ENCODE measurements around the gene IGIP. TPM values are rescaled to one million over a fixed set of nuclear protein-coding genes. Genes with fewer than 3 reads are reported as not detected.

IGIP gene
- total and polyA plus RNA-seq, 2 of the 8 experiments (the other 6 are each of a cell fraction or from before 2014, with no cell fraction given): 0.32 to 0.69 TPM

- TF ChIP-seq JUN (IDR thresholded peaks at IDR 0.05; ENCODE audit: low read depth, low read length) (no peak), SP2 (IDR thresholded peaks at IDR 0.05; ENCODE audit: low read length) (no peak)
- TF ChIP-seq, protein P1, sequence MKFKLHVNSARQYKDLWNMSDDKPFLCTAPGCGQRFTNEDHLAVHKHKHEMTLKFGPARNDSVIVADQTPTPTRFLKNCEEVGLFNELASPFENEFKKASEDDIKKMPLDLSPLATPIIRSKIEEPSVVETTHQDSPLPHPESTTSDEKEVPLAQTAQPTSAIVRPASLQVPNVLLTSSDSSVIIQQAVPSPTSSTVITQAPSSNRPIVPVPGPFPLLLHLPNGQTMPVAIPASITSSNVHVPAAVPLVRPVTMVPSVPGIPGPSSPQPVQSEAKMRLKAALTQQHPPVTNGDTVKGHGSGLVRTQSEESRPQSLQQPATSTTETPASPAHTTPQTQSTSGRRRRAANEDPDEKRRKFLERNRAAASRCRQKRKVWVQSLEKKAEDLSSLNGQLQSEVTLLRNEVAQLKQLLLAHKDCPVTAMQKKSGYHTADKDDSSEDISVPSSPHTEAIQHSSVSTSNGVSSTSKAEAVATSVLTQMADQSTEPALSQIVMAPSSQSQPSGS (IDR thresholded peaks at IDR 0.05; ENCODE audit: low read length): no peak
Observed at GRCh38 chr5:140090251-140090650, 35.5 kb upstream of the IGIP start (continued).

Data from H1 (cell line).